ENCODE measurements around the gene RABAC1.

RABAC1 gene

GRCh38 chr19:41990028-41990427, 30.9 kb upstream of the RABAC1 start:
- no peak for DNase-seq (ENCODE audit: low spot score)
- FAIRE-seq, result no peak

GRCh38 chr19:41988947-41989346, 29.8 kb upstream of the RABAC1 start:
- FAIRE-seq (no peak), DNase-seq (ENCODE audit: low spot score) (no peak)

- DNase-seq (ENCODE audit: low spot score) (no peak), FAIRE-seq (no peak)
Observed at GRCh38 chr19:41987141-41987860, 28.2 kb upstream of the RABAC1 start.

GRCh38 chr19:41984961-41985360, 25.8 kb upstream of the RABAC1 start:
- DNase-seq (ENCODE audit: low spot score), result no peak
- no peak for FAIRE-seq

- FAIRE-seq (no peak), DNase-seq (ENCODE audit: low spot score) (no peak)
Observed at GRCh38 chr19:41981724-41982123, 22.6 kb upstream of the RABAC1 start.

GRCh38 chr19:41978470-41978869, 19.3 kb upstream of the RABAC1 start:
- DNase-seq (ENCODE audit: low spot score), result no peak

GRCh38 chr19:41977916-41978315, 18.8 kb upstream of the RABAC1 start:
- no peak for FAIRE-seq

More at GRCh38 chr19:41978470-41978869, 19.3 kb upstream of the RABAC1 start:
- no peak for FAIRE-seq

GRCh38 chr19:41974652-41975051, 15.5 kb upstream of the RABAC1 start:
- DNase-seq (ENCODE audit: low spot score), result no peak
- FAIRE-seq, result no peak

More at GRCh38 chr19:41977916-41978315, 18.8 kb upstream of the RABAC1 start:
- DNase-seq (ENCODE audit: low spot score), result no peak

GRCh38 chr19:41971363-41971762, 12.2 kb upstream of the RABAC1 start:
- no peak for FAIRE-seq
- DNase-seq (ENCODE audit: low spot score), result no peak

GRCh38 chr19:41969772-41970458, 10.8 kb upstream of the RABAC1 start:
- FAIRE-seq (no peak), DNase-seq (ENCODE audit: low spot score) (no peak)

GRCh38 chr19:41968751-41969595, 9.9 kb upstream of the RABAC1 start:
- DNase-seq (ENCODE audit: low spot score), result no peak
- no peak for FAIRE-seq

- FAIRE-seq (no peak), DNase-seq (ENCODE audit: low spot score) (no peak)
Observed at GRCh38 chr19:41967054-41967783, 8.1 kb upstream of the RABAC1 start.

- no peak for DNase-seq (ENCODE audit: low spot score)
- no peak for FAIRE-seq
Observed at GRCh38 chr19:41965106-41965505, 6.0 kb upstream of the RABAC1 start.

GRCh38 chr19:41960973-41961372, 1.9 kb upstream of the RABAC1 start:
- no peak for FAIRE-seq
- DNase-seq (ENCODE audit: low spot score), result no peak

GRCh38 chr19:41958367-41959055, 610 bp downstream of the RABAC1 start:
- DNase-seq (ENCODE audit: low spot score) (peak; percentile 88), FAIRE-seq (no peak)

- DNase-seq (ENCODE audit: low spot score), result peak; percentile 92
- peak; percentile 82 for FAIRE-seq
Observed at GRCh38 chr19:41957838-41958366, 1.2 kb downstream of the RABAC1 start.

- FAIRE-seq (no peak), DNase-seq (ENCODE audit: low spot score) (no peak)
Observed at GRCh38 chr19:41957161-41957837, 1.8 kb downstream of the RABAC1 start.

GRCh38 chr19:41956621-41957020, 2.5 kb downstream of the RABAC1 start:
- FAIRE-seq (no peak), DNase-seq (ENCODE audit: low spot score) (no peak)

GRCh38 chr19:41955521-41955920, 3.6 kb downstream of the RABAC1 start:
- DNase-seq (ENCODE audit: low spot score), result no peak
- FAIRE-seq, result no peak

GRCh38 chr19:41951686-41952172, 7.4 kb downstream of the RABAC1 start:
- FAIRE-seq, result no peak

More at GRCh38 chr19:41951686-41952172, 7.4 kb downstream of the RABAC1 start:
- peak; percentile 83 for DNase-seq (ENCODE audit: low spot score)
